H1 (cell line): Measurements from ENCODE around the gene NBEA. TPM values are rescaled to one million over a fixed set of nuclear protein-coding genes. Genes with fewer than 3 reads are reported as not detected.

Experiments
- CTCF ChIA-PET: fragments of 300-600 bp; sonication (Branson Sonifier 250); formaldehyde crosslinking; loops from one replicate; lab custom pipeline; 2021; ENCODE audit not compliant: partially characterized antibody; lab: Charles Lee
- POLR2A ChIA-PET: fragments of 300-600 bp; sonication (Branson Sonifier 250); formaldehyde crosslinking; loops from one replicate; lab custom pipeline; 2021; ENCODE audit warnings: inconsistent platforms; ENCODE audit not compliant: partially characterized antibody; lab: Charles Lee
- DNase-seq, 2 experiments: peaks; one replicate each; pipeline versions ENCODE4 v3.0.0 to v3.0.0-alpha.2; 2010 to 2022; ENCODE audit warnings: low spot score in 2 of 2, low read depth in 1 of 2, mixed read lengths in 1 of 2
- FAIRE-seq: peaks from 2 replicates; lab custom pipeline; 2011; peaks lifted over from hg19 to GRCh38; lab: Jason Lieb, UNC
- H2AFZ ChIP-seq: 2 replicates; pipeline ENCODE4 v1.8.1; 2012; ENCODE audit warnings: low read length, inconsistent platforms
- H2AK5ac ChIP-seq: 2 replicates; pipeline ENCODE4 v1.6.1; 2013; ENCODE audit warnings: low read depth, low read length
- H2BK120ac ChIP-seq: replicated peaks from 2 replicates; pipeline ENCODE3; 2013; ENCODE audit warnings: low read depth, low read length, inconsistent platforms
- H2BK12ac ChIP-seq: 2 replicates; pipeline ENCODE4 v1.6.1; 2013; ENCODE audit warnings: low read depth, low read length
- H2BK15ac ChIP-seq: 2 replicates; pipeline ENCODE4 v1.6.1; 2013; ENCODE audit warnings: low read length
- H2BK20ac ChIP-seq: 2 replicates; pipeline ENCODE4 v1.6.1; 2013; ENCODE audit warnings: low read length
- H2BK5ac ChIP-seq: 2 replicates; pipeline ENCODE4 v1.6.1; 2013; ENCODE audit warnings: low read depth, low read length
- H3K14ac ChIP-seq: 2 replicates; pipeline ENCODE4 v1.6.1; 2013; ENCODE audit warnings: inconsistent platforms; ENCODE audit not compliant: insufficient read length
- H3K18ac ChIP-seq: 2 replicates; pipeline ENCODE4 v1.6.1; 2013; ENCODE audit warnings: low read length; ENCODE audit errors: extremely low read depth
- H3K23ac ChIP-seq: 2 replicates; pipeline ENCODE4 v1.6.1; 2013; ENCODE audit warnings: inconsistent platforms; ENCODE audit not compliant: insufficient read length
- H3K23me2 ChIP-seq: 2 replicates; pipeline ENCODE4 v1.6.1; 2013; ENCODE audit warnings: low read depth, low read length
- H3K27ac ChIP-seq: 2 replicates; pipeline ENCODE4 v1.6.1; 2011; ENCODE audit warnings: low read depth, low read length, inconsistent platforms
- H3K27me3 ChIP-seq, 4 experiments: replicated peaks in 1 of 4; 1 replicate in 1 of 4; 2 replicates in 3 of 4; pipeline versions ENCODE4 v1.6.1 to v1.8.1; 2011 to 2013; ENCODE audit warnings: low read length in 3 of 4, mild to moderate bottlenecking in 3 of 4, inconsistent platforms in 2 of 4, mixed read lengths in 2 of 4, moderate library complexity in 1 of 4; ENCODE audit not compliant: control insufficient read depth in 3 of 4, insufficient read depth in 3 of 4; ENCODE audit errors: extremely low read depth in 1 of 4
- H3K36me3 ChIP-seq, 4 experiments: 2 replicates each; pipeline versions ENCODE4 v1.6.1 to v1.8.1; 2011 to 2013; ENCODE audit warnings: mild to moderate bottlenecking in 4 of 4, low read length in 3 of 4, moderate library complexity in 2 of 4, control low read depth in 1 of 4, inconsistent platforms in 1 of 4; ENCODE audit not compliant: insufficient read depth in 4 of 4, control insufficient read depth in 2 of 4
- H3K4ac ChIP-seq: replicated peaks from 2 replicates; pipeline ENCODE3; 2013; ENCODE audit warnings: low read length, low read depth, mixed read lengths, inconsistent platforms; ENCODE audit not compliant: insufficient read length
- H3K4me1 ChIP-seq, 4 experiments: replicated peaks in 1 of 4; 1 replicate in 1 of 4; 2 replicates in 3 of 4; pipeline versions ENCODE4 v1.6.1 to v1.8.1; 2011 to 2013; ENCODE audit warnings: low read length in 3 of 4, inconsistent platforms in 2 of 4, mixed read lengths in 1 of 4; ENCODE audit not compliant: insufficient read depth in 4 of 4, control insufficient read depth in 3 of 4
- H3K4me2 ChIP-seq, 2 experiments: 2 replicates each; pipeline versions ENCODE4 v1.6.1 to v1.8.1; 2011 to 2013; ENCODE audit warnings: low read depth in 2 of 2, low read length in 2 of 2, control low read depth in 1 of 2, inconsistent platforms in 1 of 2, mild to moderate bottlenecking in 1 of 2; ENCODE audit not compliant: insufficient read depth in 1 of 2
- H3K4me3 ChIP-seq, 4 experiments: fragments of 200-600, 300-600 bp in 1 of 4; sonication (generic), shearing (Covaris generic), sonication (Bioruptor Twin) in 1 of 4; 2 replicates each; pipeline versions ENCODE4 v1.5.1 to v1.8.1; 2011 to 2016; ENCODE audit warnings: low read length in 4 of 4, low read depth in 3 of 4, control low read depth in 2 of 4, inconsistent platforms in 2 of 4, mild to moderate bottlenecking in 2 of 4, mixed read lengths in 1 of 4, moderate library complexity in 1 of 4; ENCODE audit not compliant: insufficient read depth in 2 of 4; ENCODE audit errors: extremely low read depth in 1 of 4
- H3K56ac ChIP-seq: replicated peaks from 2 replicates; pipeline ENCODE3; 2013; ENCODE audit warnings: low read depth, mild to moderate bottlenecking, mixed read lengths, low read length, inconsistent platforms; ENCODE audit not compliant: insufficient read length
- H3K79me1 ChIP-seq: 2 replicates; pipeline ENCODE4 v1.6.1; 2013; ENCODE audit warnings: low read depth, low read length, control low read depth
- H3K79me2 ChIP-seq, 2 experiments: 2 replicates each; pipeline versions ENCODE4 v1.6.1 to v1.8.1; 2012 to 2013; ENCODE audit warnings: low read length in 2 of 2, mild to moderate bottlenecking in 2 of 2, inconsistent platforms in 1 of 2; ENCODE audit not compliant: insufficient read depth in 2 of 2, control insufficient read depth in 1 of 2
- H3K9ac ChIP-seq, 4 experiments: replicated peaks in 1 of 4; 1 replicate in 1 of 4; 2 replicates in 3 of 4; pipeline versions ENCODE4 v1.6.1 to v1.8.1; 2011 to 2013; ENCODE audit warnings: low read depth in 3 of 4, low read length in 3 of 4, control low read depth in 2 of 4, mild to moderate bottlenecking in 2 of 4, moderate library complexity in 2 of 4, inconsistent platforms in 1 of 4; ENCODE audit errors: extremely low read depth in 1 of 4
- H3K9me3 ChIP-seq, 2 experiments: 2 replicates each; pipeline versions ENCODE4 v1.6.1 to v1.8.1; 2012 to 2013; ENCODE audit warnings: mild to moderate bottlenecking in 2 of 2, moderate library complexity in 2 of 2, control low read depth in 1 of 2, inconsistent platforms in 1 of 2, low read depth in 1 of 2, low read length in 1 of 2, mixed read lengths in 1 of 2; ENCODE audit not compliant: insufficient read depth in 2 of 2
- H4K20me1 ChIP-seq, 2 experiments: replicated peaks in 1 of 2; 2 replicates each; pipeline versions ENCODE3 to v1.8.1; 2011 to 2013; ENCODE audit warnings: inconsistent platforms in 2 of 2, low read length in 2 of 2, mild to moderate bottlenecking in 1 of 2; ENCODE audit not compliant: insufficient read depth in 2 of 2, control insufficient read depth in 1 of 2
- H4K5ac ChIP-seq: 2 replicates; pipeline ENCODE4 v1.6.1; 2013; ENCODE audit warnings: low read length, low read depth, mixed read lengths, inconsistent platforms; ENCODE audit not compliant: insufficient read length
- H4K8ac ChIP-seq: 2 replicates; pipeline ENCODE4 v1.8.0; 2013; ENCODE audit warnings: mild to moderate bottlenecking, moderate library complexity, low read length, inconsistent platforms; ENCODE audit not compliant: insufficient read depth; ENCODE audit errors: extremely low read depth
- H4K91ac ChIP-seq: replicated peaks from 2 replicates; pipeline ENCODE3; 2013; ENCODE audit warnings: low read length, mixed read lengths, inconsistent platforms; ENCODE audit not compliant: insufficient read length
- CHD1 ChIP-seq: IDR thresholded peaks from 2 replicates; pipeline ENCODE4 v1.6.1; 2012; ENCODE audit warnings: low read depth, low read length, improper control_type of control experiment
- POLR2AphosphoS5 ChIP-seq: IDR thresholded peaks from 2 replicates; pipeline ENCODE4 v1.6.1; 2011; ENCODE audit warnings: low read depth, low read length
- RBBP5 ChIP-seq: IDR thresholded peaks from 2 replicates; pipeline ENCODE4 v1.7.1; 2012; ENCODE audit warnings: low read depth, mild to moderate bottlenecking, inconsistent platforms, low read length, moderate library complexity, borderline replicate concordance
- RNF2 ChIP-seq: fragments of 200-900, 300-1000 bp; sonication (generic); IDR thresholded peaks from 2 replicates; pipeline ENCODE4 v1.7.1; 2016; ENCODE audit warnings: borderline replicate concordance, low read depth, mild to moderate bottlenecking, antibody characterized with exemption, low read length; ENCODE audit not compliant: poor library complexity, severe bottlenecking; ENCODE audit errors: missing control alignments
- SIRT6 ChIP-seq: IDR thresholded peaks from one replicate; pipeline ENCODE4 v1.7.1; 2012; ENCODE audit warnings: low read length, inconsistent platforms
- SP2 ChIP-seq: IDR thresholded peaks from 2 replicates; pipeline ENCODE4 v1.6.1; 2012; ENCODE audit warnings: mild to moderate bottlenecking, low read length, inconsistent platforms
- TAF7 ChIP-seq: optimal IDR thresholded peaks from 2 replicates; pipeline ENCODE3; 2011; ENCODE audit warnings: low read depth, mild to moderate bottlenecking, inconsistent platforms, low read length, moderate library complexity, borderline replicate concordance
- TBP ChIP-seq: IDR thresholded peaks from 2 replicates; pipeline ENCODE4 v1.6.1; 2011; ENCODE audit warnings: low read depth, low read length, improper control_type of control experiment
- whole genome bisulfite sequencing, 2 experiments: shearing (Covaris generic) in 1 of 2; methylation state at CpG; one replicate each; pipeline versions ENCODE4 v1.1.6 to v1.1.7; 2013 to 2015; ENCODE audit warnings: low lambda C conversion rate in 2 of 2, mixed read lengths in 2 of 2, inconsistent platforms in 1 of 2, low coverage in 1 of 2, missing lambda C conversion rate in 1 of 2; ENCODE audit not compliant: insufficient replicate concordance in 2 of 2, insufficient coverage in 1 of 2, insufficient read length in 1 of 2; ENCODE audit errors: extremely low coverage in 1 of 2, missing lambda C conversion rate in 1 of 2; 5-methylcytosine and 5-hydroxymethylcytosine counted together
- polyA plus RNA-seq, 7 experiments: library from polyadenylated mRNA; depleted of rRNA in 3 of 7; stranded (reverse) in 5 of 7; unstranded in 2 of 7; fragments of >200 nt in 5 of 7; fragments of 200-250 nt in 2 of 7; gene quantifications; 1 replicate in 5 of 7; 2 replicates in 1 of 7; 4 replicates in 1 of 7; pipeline versions ENCODE4 v1.2.1 to v1.2.3, GENCODE V29; 2011 to 2013; ENCODE audit warnings: missing spikeins in 2 of 7, mixed read lengths in 2 of 7
- total RNA-seq: library from RNA; stranded (reverse); fragmentation: NEBNext Ultra II Directional; extraction: Animal tissue kit (Norgen Biotek cat#: 25700); gene quantifications from 2 replicates; pipeline ENCODE4 v1.2.1, GENCODE V29; 2021

The NBEA gene
- total and polyA plus RNA-seq, 2 of the 8 experiments (the other 6 are each of a cell fraction or from before 2014, with no cell fraction given) = 14.2 to 21.5 TPM

DNA sequence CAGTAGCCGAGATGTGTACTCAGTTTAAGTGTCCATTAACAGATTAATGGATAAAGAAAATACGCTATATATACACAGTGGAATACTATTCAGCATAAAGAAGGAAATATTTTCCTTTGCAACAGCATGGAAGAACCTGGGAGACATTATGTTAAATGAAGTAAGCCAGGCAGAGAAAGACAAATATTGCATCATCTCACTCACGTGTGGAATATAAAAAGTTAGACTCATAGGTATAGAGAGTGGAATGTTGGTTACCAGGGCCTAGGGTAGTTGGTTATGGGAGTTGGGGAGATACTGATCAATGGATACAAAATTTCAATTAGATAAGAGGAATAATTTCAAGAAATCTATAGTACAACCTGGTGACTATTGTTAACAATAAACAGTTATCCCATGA, 324.3 kb downstream of the NBEA start:
- Histone ChIP-seq H4K8ac (no peak overlapping the region), H2AK5ac (no peak overlapping the region), H2BK5ac (no peak overlapping the region), H2BK15ac (no peak overlapping the region), H3K56ac (no peak overlapping the region), H2AFZ (no peak overlapping the region), H3K4me3 (no peak overlapping the region), H3K79me1 (no peaks in the 10 kb centered on the region), H4K20me1 (no peaks in the 10 kb centered on the region), H3K27ac (no peak overlapping the region), H3K79me2 (no peaks in the 10 kb centered on the region), H2BK12ac (no peak overlapping the region), H3K9me3 (peaks cover 16 to 22% of the 10 kb centered on the region in 2 experiments), H3K4me2 (no peak overlapping the region), H3K4ac (no peak overlapping the region), H3K27me3 (no peaks in the 10 kb centered on the region), H2BK20ac (no peak overlapping the region), H3K9ac (no peak overlapping the region), H3K18ac (no peak overlapping the region), H3K4me1 (no peaks in the 10 kb centered on the region), H4K5ac (no peak overlapping the region), H3K36me3 (peaks cover 0 to 18% (median 0%) of the 10 kb centered on the region in 4 experiments; a peak in 2 of 8 replicates), H2BK120ac (no peak overlapping the region), H3K23me2 (no peaks in the 10 kb centered on the region), H4K91ac (no peak overlapping the region), H3K14ac (no peak overlapping the region), H3K23ac (no peak overlapping the region)
- CTCF ChIA-PET = no interaction called here
- POLR2A ChIA-PET = no interaction called here
- TF ChIP-seq TAF7 = no peak
- no peak for TF ChIP-seq TBP
- TF ChIP-seq CHD1 = no peak
- TF ChIP-seq RNF2 = no peak
- no peak for TF ChIP-seq SIRT6
- no peak for TF ChIP-seq RBBP5
- no peak for TF ChIP-seq SP2
- no peak for TF ChIP-seq POLR2AphosphoS5
- FAIRE-seq (no peak), DNase-seq (no peak)
- 95% methylated on average over 3 of the region's 3 CpGs; no CpG with 5 or more reads in 1 of the 2 experiments for WGBS, 2 experiments
